ENCODE data around the gene ULK4. TPM values are rescaled to one million over a fixed set of nuclear protein-coding genes. Genes with fewer than 3 reads are reported as not detected.

ULK4 gene
- polyA plus RNA-seq, 1 donor from 2014 or later, result 7.2 TPM

DNA sequence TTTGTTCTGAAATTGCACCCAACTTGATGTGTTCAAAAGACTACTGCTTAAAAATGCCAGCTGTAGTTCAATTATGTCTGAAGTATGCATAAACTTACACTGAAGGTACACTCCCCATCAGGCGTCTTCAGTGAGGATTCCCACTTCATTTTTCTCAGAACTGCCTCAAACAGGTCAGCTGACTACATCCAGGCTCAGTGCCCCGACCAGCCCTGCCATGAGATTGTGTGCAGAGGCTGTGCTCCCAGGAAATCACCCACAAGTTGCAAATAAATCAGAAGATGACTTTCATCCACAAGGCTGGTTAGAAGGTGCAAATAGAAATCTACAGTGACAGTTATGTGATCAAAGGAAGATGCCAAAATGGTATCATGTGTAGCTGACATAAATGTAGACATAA lies 711.1 kb downstream of the ULK4 start:
- no peak overlapping the region for H2AFZ ChIP-seq (ENCODE audit: low read depth, low read length)
- H3K79me2 ChIP-seq (replicated peaks; ENCODE audit: insufficient read depth, low read length), result no peaks in the 10 kb centered on the region
- H3K27me3 ChIP-seq (ENCODE audit: insufficient read depth, low read depth, low read length), result no peaks in the 10 kb centered on the region
- no peaks in the 10 kb centered on the region for H3K9me3 ChIP-seq (ENCODE audit: low read length)
- H3K9me2 ChIP-seq (ENCODE audit: insufficient read depth, low read length), result no peaks in the 10 kb centered on the region
- H4K20me1 ChIP-seq (ENCODE audit: insufficient read depth), result no peaks in the 10 kb centered on the region
- no peak overlapping the region for H3K4me3 ChIP-seq (ENCODE audit: low read length)
- no peak for TF ChIP-seq TAF1 (IDR thresholded peaks at IDR 0.05; ENCODE audit: low read depth)
- no peak for TF ChIP-seq SMC3 (conservative IDR thresholded peaks at IDR 0.05; ENCODE audit: poor library complexity)
- TF ChIP-seq RAD21 (conservative IDR thresholded peaks at IDR 0.05), result no peak
- TF ChIP-seq EP300 (conservative IDR thresholded peaks at IDR 0.05; ENCODE audit: poor library complexity, severe bottlenecking), result no peak
- TF ChIP-seq, protein P1, sequence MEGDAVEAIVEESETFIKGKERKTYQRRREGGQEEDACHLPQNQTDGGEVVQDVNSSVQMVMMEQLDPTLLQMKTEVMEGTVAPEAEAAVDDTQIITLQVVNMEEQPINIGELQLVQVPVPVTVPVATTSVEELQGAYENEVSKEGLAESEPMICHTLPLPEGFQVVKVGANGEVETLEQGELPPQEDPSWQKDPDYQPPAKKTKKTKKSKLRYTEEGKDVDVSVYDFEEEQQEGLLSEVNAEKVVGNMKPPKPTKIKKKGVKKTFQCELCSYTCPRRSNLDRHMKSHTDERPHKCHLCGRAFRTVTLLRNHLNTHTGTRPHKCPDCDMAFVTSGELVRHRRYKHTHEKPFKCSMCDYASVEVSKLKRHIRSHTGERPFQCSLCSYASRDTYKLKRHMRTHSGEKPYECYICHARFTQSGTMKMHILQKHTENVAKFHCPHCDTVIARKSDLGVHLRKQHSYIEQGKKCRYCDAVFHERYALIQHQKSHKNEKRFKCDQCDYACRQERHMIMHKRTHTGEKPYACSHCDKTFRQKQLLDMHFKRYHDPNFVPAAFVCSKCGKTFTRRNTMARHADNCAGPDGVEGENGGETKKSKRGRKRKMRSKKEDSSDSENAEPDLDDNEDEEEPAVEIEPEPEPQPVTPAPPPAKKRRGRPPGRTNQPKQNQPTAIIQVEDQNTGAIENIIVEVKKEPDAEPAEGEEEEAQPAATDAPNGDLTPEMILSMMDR (IDR thresholded peaks at IDR 0.05; ENCODE audit: poor library complexity, severe bottlenecking), result no peak
- TF ChIP-seq EZH2 (IDR thresholded peaks at IDR 0.05; ENCODE audit: borderline replicate concordance, insufficient read depth, low read length, poor library complexity, severe bottlenecking), result no peak
- TF ChIP-seq, protein P2, sequence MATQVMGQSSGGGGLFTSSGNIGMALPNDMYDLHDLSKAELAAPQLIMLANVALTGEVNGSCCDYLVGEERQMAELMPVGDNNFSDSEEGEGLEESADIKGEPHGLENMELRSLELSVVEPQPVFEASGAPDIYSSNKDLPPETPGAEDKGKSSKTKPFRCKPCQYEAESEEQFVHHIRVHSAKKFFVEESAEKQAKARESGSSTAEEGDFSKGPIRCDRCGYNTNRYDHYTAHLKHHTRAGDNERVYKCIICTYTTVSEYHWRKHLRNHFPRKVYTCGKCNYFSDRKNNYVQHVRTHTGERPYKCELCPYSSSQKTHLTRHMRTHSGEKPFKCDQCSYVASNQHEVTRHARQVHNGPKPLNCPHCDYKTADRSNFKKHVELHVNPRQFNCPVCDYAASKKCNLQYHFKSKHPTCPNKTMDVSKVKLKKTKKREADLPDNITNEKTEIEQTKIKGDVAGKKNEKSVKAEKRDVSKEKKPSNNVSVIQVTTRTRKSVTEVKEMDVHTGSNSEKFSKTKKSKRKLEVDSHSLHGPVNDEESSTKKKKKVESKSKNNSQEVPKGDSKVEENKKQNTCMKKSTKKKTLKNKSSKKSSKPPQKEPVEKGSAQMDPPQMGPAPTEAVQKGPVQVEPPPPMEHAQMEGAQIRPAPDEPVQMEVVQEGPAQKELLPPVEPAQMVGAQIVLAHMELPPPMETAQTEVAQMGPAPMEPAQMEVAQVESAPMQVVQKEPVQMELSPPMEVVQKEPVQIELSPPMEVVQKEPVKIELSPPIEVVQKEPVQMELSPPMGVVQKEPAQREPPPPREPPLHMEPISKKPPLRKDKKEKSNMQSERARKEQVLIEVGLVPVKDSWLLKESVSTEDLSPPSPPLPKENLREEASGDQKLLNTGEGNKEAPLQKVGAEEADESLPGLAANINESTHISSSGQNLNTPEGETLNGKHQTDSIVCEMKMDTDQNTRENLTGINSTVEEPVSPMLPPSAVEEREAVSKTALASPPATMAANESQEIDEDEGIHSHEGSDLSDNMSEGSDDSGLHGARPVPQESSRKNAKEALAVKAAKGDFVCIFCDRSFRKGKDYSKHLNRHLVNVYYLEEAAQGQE (IDR thresholded peaks at IDR 0.05; ENCODE audit: borderline replicate concordance), result no peak
- no peak for TF ChIP-seq POLR2AphosphoS5 (IDR thresholded peaks at IDR 0.05)
- TF ChIP-seq MXI1 (conservative IDR thresholded peaks at IDR 0.05; ENCODE audit: poor library complexity, severe bottlenecking), result no peak
- H3K36me3 ChIP-seq (ENCODE audit: insufficient read depth, low read length), result peaks cover 3% of the 10 kb centered on the region
- no peak overlapping the region for H3K4me2 ChIP-seq (ENCODE audit: low read length)
- H3F3A ChIP-seq (ENCODE audit: insufficient read depth, low read length, poor library complexity, severe bottlenecking), result no peaks in the 10 kb centered on the region
- H3K27ac ChIP-seq (ENCODE audit: low read length), result no peak overlapping the region
- H3K9ac ChIP-seq (ENCODE audit: low read length), result no peak overlapping the region

DNA sequence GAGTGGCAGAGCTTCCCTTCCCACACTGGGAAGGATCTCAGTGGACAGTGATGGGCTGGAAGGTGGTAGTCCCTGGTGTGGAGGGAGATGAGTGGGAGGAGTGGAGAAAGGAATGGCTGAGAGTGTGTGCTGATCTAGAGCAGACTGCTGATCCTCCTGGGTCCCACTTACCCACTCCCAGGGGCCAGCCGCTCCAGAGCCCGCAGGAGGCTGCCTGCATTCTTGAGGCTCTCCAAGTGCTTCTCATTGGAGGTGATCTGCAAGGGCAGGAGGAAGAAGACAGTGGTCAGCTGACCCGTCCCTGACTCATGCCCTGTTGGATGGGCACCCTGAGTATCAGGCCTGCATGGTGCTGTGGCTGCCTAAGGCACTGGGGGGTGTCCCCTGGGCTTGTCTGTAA lies 712.6 kb downstream of the ULK4 start:
- Histone ChIP-seq H3K79me2 (replicated peaks; ENCODE audit: insufficient read depth, low read length) (no peaks in the 10 kb centered on the region), H3K9me3 (ENCODE audit: low read length) (no peaks in the 10 kb centered on the region), H3K27ac (ENCODE audit: low read length) (no peak overlapping the region), H3K9ac (ENCODE audit: low read length) (no peak overlapping the region), H2AFZ (ENCODE audit: low read depth, low read length) (no peak overlapping the region), H3K4me3 (ENCODE audit: low read length) (no peak overlapping the region), H4K20me1 (ENCODE audit: insufficient read depth) (no peaks in the 10 kb centered on the region), H3K4me2 (ENCODE audit: low read length) (no peak overlapping the region), H3F3A (ENCODE audit: insufficient read depth, low read length, poor library complexity, severe bottlenecking) (no peaks in the 10 kb centered on the region), H3K9me2 (ENCODE audit: insufficient read depth, low read length) (no peaks in the 10 kb centered on the region), H3K27me3 (ENCODE audit: insufficient read depth, low read depth, low read length) (no peaks in the 10 kb centered on the region), H3K36me3 (ENCODE audit: insufficient read depth, low read length) (peaks cover 13% of the 10 kb centered on the region)
- no peak for TF ChIP-seq RAD21 (conservative IDR thresholded peaks at IDR 0.05)
- TF ChIP-seq EZH2 (IDR thresholded peaks at IDR 0.05; ENCODE audit: borderline replicate concordance, insufficient read depth, low read length, poor library complexity, severe bottlenecking), result no peak
- no peak for TF ChIP-seq TAF1 (IDR thresholded peaks at IDR 0.05; ENCODE audit: low read depth)
- TF ChIP-seq MXI1 (conservative IDR thresholded peaks at IDR 0.05; ENCODE audit: poor library complexity, severe bottlenecking), result no peak
- TF ChIP-seq, protein P2 (IDR thresholded peaks at IDR 0.05; ENCODE audit: borderline replicate concordance), result no peak
- TF ChIP-seq EP300 (conservative IDR thresholded peaks at IDR 0.05; ENCODE audit: poor library complexity, severe bottlenecking), result no peak
- TF ChIP-seq, protein P1 (IDR thresholded peaks at IDR 0.05; ENCODE audit: poor library complexity, severe bottlenecking), result no peak
- no peak for TF ChIP-seq SMC3 (conservative IDR thresholded peaks at IDR 0.05; ENCODE audit: poor library complexity)
- TF ChIP-seq POLR2AphosphoS5 (IDR thresholded peaks at IDR 0.05), result no peak

Data from neural cell (in vitro differentiated cells).